HG03558 (cell line): ENCODE results near the gene FAM114A2.

Source experiments
- ATAC-seq: cut with Tn5 transposase; IDR thresholded peaks from one replicate; pipeline ENCODE4 v1.9.1; 2021; ENCODE audit warnings: moderate number of reproducible peaks; ENCODE audit not compliant: unreplicated experiment; ENCODE audit errors: extremely low read depth

The FAM114A2 gene

GRCh38 chr5:153957205-153957604 is 81.5 kb downstream of the FAM114A2 start:
- no peak for ATAC-seq

GRCh38 chr5:153953411-153953810 is 85.3 kb downstream of the FAM114A2 start:
- no peak for ATAC-seq

GRCh38 chr5:153952893-153953292 is 85.8 kb downstream of the FAM114A2 start:
- ATAC-seq = no peak

GRCh38 chr5:153952057-153952456 is 86.7 kb downstream of the FAM114A2 start:
- no peak for ATAC-seq

- no peak for ATAC-seq
Observed at GRCh38 chr5:153941265-153941664, 97.4 kb downstream of the FAM114A2 start.
